HuH-7.5 (cell line): ENCODE measurements around the gene VN1R5.
"Not testable (repeated sequence)": the region's sequence is repeated elsewhere in the genome, so short reads cannot be mapped to it uniquely, and the experiment has no call there.

Experiments used
- DNase-seq: peaks from one replicate; pipeline ENCODE4 v3.0.0; 2011; ENCODE audit warnings: low spot score

Gene VN1R5

GRCh38 chr1:247273013-247273412 lies 17.1 kb downstream of the VN1R5 start:
- DNase-seq, result no peak

- DNase-seq, result no peak
These were observed 18.9 kb downstream of the VN1R5 start for GRCh38 chr1:247274605-247275256.

- no peak for DNase-seq
These were observed 21.3 kb downstream of the VN1R5 start for GRCh38 chr1:247277191-247277590.

- DNase-seq, result no peak
These were observed 25.2 kb downstream of the VN1R5 start for GRCh38 chr1:247281001-247281574.

- DNase-seq, result no peak
These were observed 30.3 kb downstream of the VN1R5 start for GRCh38 chr1:247286134-247286670.

- no peak for DNase-seq
These were observed 31.6 kb downstream of the VN1R5 start for GRCh38 chr1:247287460-247287859.

GRCh38 chr1:247288341-247288740 lies 32.5 kb downstream of the VN1R5 start:
- no peak for DNase-seq

- not testable (repeated sequence) for DNase-seq
These were observed 33.5 kb downstream of the VN1R5 start for GRCh38 chr1:247289274-247289892.

- DNase-seq, result no peak
These were observed 34.7 kb downstream of the VN1R5 start for GRCh38 chr1:247290576-247290975.

GRCh38 chr1:247291161-247291560 lies 35.3 kb downstream of the VN1R5 start:
- no peak for DNase-seq

GRCh38 chr1:247291833-247292561 lies 36.1 kb downstream of the VN1R5 start:
- no peak for DNase-seq

- DNase-seq, result no peak
These were observed 37.2 kb downstream of the VN1R5 start for GRCh38 chr1:247293047-247293446.

GRCh38 chr1:247294282-247294681 lies 38.4 kb downstream of the VN1R5 start:
- no peak for DNase-seq

- no peak for DNase-seq
These were observed 39.4 kb downstream of the VN1R5 start for GRCh38 chr1:247295274-247295684.

GRCh38 chr1:247295746-247296145 lies 39.9 kb downstream of the VN1R5 start:
- DNase-seq, result no peak

- no peak for DNase-seq
These were observed 40.8 kb downstream of the VN1R5 start for GRCh38 chr1:247296599-247297180.

GRCh38 chr1:247297263-247298123 lies 41.6 kb downstream of the VN1R5 start:
- no peak for DNase-seq

GRCh38 chr1:247298124-247298481 lies 42.2 kb downstream of the VN1R5 start:
- DNase-seq, result no peak

GRCh38 chr1:247298701-247299100 lies 42.8 kb downstream of the VN1R5 start:
- no peak for DNase-seq

- no peak for DNase-seq
These were observed 44.0 kb downstream of the VN1R5 start for GRCh38 chr1:247299723-247300381.
